Parathyroid adenoma (tissue), 2 donors: ENCODE data around the gene MAPKAPK3.
"Not testable (repeated sequence)": the region's sequence is repeated elsewhere in the genome, so short reads cannot be mapped to it uniquely, and the experiment has no call there.

ENCODE experiments used
- H2AFZ ChIP-seq: fragments of 300-600 bp; sonication (generic); one replicate; pipeline ENCODE4 v1.7.0; 2017; ENCODE audit warnings: antibody characterized with exemption, mild to moderate bottlenecking
- H3K27ac ChIP-seq: fragments of 300-600 bp; sonication (generic); one replicate; pipeline ENCODE4 v1.7.0; 2017
- H3K27me3 ChIP-seq: fragments of 300-600 bp; sonication (generic); one replicate; pipeline ENCODE4 v1.7.0; 2017; ENCODE audit warnings: low read length; ENCODE audit not compliant: control insufficient read depth, insufficient read depth
- H3K36me3 ChIP-seq: fragments of 300-600 bp; sonication (generic); one replicate; pipeline ENCODE4 v1.7.0; 2017; ENCODE audit warnings: low read length; ENCODE audit not compliant: control insufficient read depth, insufficient read depth
- H3K4me1 ChIP-seq: fragments of 300-600 bp; sonication (generic); one replicate; pipeline ENCODE4 v1.7.0; 2017; ENCODE audit warnings: control low read depth
- H3K4me2 ChIP-seq: fragments of 300-600 bp; sonication (generic); one replicate; pipeline ENCODE4 v1.7.0; 2017; ENCODE audit warnings: low read length
- H3K4me3 ChIP-seq: fragments of 300-600 bp; sonication (generic); one replicate; pipeline ENCODE4 v1.7.0; 2017; ENCODE audit warnings: low read depth, low read length
- H3K79me2 ChIP-seq: fragments of 300-600 bp; sonication (generic); one replicate; pipeline ENCODE4 v1.7.0; 2017; ENCODE audit warnings: control low read depth
- H3K9ac ChIP-seq: fragments of 300-600 bp; sonication (generic); one replicate; pipeline ENCODE4 v1.7.0; 2017; ENCODE audit warnings: mild to moderate bottlenecking
- H3K9me3 ChIP-seq: fragments of 300-600 bp; sonication (generic); one replicate; pipeline ENCODE4 v1.7.0; 2017; ENCODE audit warnings: low read length; ENCODE audit not compliant: control insufficient read depth
- TF ChIP-seq, protein P1 (sequence below): fragments of 300-600 bp; sonication (generic); IDR thresholded peaks from one replicate; pipeline ENCODE4 v1.7.0; 2017; ENCODE audit warnings: antibody characterized with exemption, mild to moderate bottlenecking
- donor health status: primary hyperparathyroidism.

Gene MAPKAPK3

DNA sequence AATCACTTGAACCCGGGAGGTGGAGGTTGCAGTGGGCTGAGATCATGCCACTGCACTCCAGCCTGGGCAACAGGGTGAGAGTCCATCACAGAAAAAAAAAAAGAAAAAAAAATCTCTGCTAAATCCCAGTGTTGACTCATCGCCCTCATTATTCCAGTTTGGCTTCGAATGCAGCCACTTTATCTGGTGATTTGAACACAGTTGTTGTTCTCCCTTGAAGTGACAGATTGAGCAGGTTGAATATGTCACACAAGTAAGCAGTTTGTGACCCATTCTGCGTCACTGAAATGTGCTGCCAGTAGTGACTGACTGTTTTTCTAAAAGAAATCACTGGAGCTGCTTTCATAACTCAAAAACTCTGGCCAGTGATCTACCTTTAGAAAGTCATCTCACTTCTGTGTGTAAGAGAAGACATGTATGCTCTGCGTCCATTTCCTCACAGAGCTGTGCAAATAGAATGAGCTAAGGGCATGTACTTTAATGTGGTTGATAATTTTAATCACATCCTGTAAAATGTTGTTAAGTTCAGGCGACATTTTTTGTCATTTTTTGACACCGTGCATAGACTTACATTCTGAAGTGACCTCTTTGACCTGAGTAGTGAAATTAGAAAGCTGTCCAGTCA lies 70.3 kb downstream of the MAPKAPK3 start:
- Histone ChIP-seq H3K9ac (no peak overlapping the region), H2AFZ (no peak overlapping the region), H3K4me3 (no peak overlapping the region), H3K4me1 (peaks cover 4% of the 10 kb centered on the region), H3K9me3 (no peaks in the 10 kb centered on the region), H3K27ac (no peak overlapping the region), H3K36me3 (no peaks in the 10 kb centered on the region), H3K4me2 (no peak overlapping the region), H3K79me2 (peaks cover 27% of the 10 kb centered on the region), H3K27me3 (no peaks in the 10 kb centered on the region)
- TF ChIP-seq, protein P1, sequence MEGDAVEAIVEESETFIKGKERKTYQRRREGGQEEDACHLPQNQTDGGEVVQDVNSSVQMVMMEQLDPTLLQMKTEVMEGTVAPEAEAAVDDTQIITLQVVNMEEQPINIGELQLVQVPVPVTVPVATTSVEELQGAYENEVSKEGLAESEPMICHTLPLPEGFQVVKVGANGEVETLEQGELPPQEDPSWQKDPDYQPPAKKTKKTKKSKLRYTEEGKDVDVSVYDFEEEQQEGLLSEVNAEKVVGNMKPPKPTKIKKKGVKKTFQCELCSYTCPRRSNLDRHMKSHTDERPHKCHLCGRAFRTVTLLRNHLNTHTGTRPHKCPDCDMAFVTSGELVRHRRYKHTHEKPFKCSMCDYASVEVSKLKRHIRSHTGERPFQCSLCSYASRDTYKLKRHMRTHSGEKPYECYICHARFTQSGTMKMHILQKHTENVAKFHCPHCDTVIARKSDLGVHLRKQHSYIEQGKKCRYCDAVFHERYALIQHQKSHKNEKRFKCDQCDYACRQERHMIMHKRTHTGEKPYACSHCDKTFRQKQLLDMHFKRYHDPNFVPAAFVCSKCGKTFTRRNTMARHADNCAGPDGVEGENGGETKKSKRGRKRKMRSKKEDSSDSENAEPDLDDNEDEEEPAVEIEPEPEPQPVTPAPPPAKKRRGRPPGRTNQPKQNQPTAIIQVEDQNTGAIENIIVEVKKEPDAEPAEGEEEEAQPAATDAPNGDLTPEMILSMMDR: no peak

DNA sequence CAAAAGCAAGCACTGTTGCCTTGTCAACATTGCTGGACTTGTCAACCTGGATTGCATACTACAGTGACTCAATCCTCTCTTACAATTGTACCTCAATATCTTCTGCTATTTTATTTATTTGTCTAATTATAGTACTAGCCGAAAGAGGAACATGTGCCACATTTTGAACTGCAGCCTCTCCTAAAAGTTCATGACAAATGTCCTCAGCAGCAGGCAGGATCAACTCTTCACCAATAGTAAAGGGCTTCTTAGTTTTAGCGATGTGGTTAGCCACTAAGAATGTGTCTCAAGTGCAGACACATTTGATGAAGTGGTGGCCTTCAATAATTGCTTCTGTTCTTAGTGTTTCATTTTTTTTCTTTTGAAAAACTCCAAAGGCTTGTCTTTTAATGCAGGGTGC lies 71.0 kb downstream of the MAPKAPK3 start:
- Histone ChIP-seq H2AFZ (no peak overlapping the region), H3K4me1 (peaks cover 4% of the 10 kb centered on the region), H3K9ac (no peak overlapping the region), H3K27ac (no peak overlapping the region), H3K36me3 (no peaks in the 10 kb centered on the region), H3K4me2 (no peak overlapping the region), H3K79me2 (peaks cover 24% of the 10 kb centered on the region), H3K27me3 (no peaks in the 10 kb centered on the region), H3K4me3 (no peak overlapping the region), H3K9me3 (no peaks in the 10 kb centered on the region)
- TF ChIP-seq, protein P1: no peak

DNA sequence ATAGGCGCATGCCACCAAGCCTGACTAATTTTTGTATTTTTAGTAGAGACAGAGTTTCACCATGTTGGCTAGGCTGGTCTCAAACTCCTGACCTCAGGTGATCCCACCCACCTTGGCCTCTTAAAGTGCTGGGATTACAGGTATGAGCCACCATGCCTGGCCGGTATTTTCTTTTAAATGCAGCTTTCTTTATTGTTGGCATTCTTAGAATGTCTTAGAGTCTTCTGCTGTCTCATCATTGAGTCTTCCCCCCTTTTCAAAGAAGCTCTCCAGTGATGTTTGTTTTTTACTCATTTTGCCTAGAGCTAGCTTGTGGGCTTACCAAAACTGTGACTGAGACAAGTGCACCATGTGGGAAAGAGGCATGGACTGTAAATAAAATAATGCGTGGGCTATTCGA lies 71.7 kb downstream of the MAPKAPK3 start:
- not testable (repeated sequence) for H3K27me3 ChIP-seq, H3K9me3 ChIP-seq, H3K4me1 ChIP-seq, H3K4me3 ChIP-seq, H2AFZ ChIP-seq, H3K9ac ChIP-seq, H3K4me2 ChIP-seq, H3K27ac ChIP-seq, H3K36me3 ChIP-seq
- peaks cover 20% of the 10 kb centered on the region for H3K79me2 ChIP-seq

DNA sequence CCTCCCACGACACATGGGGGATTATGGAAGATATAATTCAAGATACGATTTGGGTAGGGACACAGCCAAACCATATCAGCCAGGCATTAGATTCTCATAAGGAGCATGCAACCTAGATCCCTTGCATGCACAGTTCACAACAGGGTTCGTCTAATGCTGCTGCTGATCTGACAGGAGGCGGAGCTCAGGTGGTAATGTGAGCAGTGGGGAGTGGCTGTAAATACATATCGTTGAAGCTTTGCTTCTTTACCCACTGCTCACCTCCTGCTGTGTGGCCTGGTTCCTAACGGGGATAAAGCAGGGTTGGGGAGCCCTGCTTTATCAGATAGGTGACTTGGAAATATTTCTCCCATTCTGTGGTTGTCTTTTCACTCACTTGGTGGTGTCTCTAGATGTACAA lies 72.6 kb downstream of the MAPKAPK3 start:
- Histone ChIP-seq H3K4me3 (no peak overlapping the region), H3K27me3 (no peaks in the 10 kb centered on the region), H3K9me3 (no peaks in the 10 kb centered on the region), H3K9ac (no peak overlapping the region), H2AFZ (no peak overlapping the region), H3K4me1 (peaks cover 1% of the 10 kb centered on the region), H3K36me3 (no peaks in the 10 kb centered on the region), H3K27ac (no peak overlapping the region), H3K79me2 (peaks cover 18% of the 10 kb centered on the region), H3K4me2 (no peak overlapping the region)
- TF ChIP-seq, protein P1: no peak

DNA sequence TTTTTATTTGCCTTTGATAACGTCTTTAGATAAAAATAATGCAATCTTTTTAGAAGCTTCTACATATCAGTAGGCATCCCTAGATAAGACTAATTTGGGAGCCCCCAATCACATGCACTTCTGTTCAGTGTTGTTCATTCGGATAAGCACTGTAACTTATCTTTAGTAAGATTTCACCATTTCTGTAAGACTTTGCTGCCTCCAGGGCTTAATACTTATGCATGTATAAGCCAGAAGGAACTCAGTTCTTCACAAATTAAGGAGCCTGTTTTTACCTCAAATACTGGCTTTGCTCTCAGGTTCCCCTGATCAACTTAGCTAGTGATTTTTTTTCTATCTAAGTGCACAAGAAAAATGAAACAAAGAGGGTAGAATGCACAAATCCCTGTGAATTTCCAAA lies 78.1 kb downstream of the MAPKAPK3 start:
- Histone ChIP-seq H3K9ac (no peak overlapping the region), H3K27ac (no peak overlapping the region), H3K4me1 (no peaks in the 10 kb centered on the region), H3K4me3 (no peak overlapping the region), H2AFZ (no peak overlapping the region), H3K79me2 (peaks cover 17% of the 10 kb centered on the region), H3K9me3 (no peaks in the 10 kb centered on the region), H3K27me3 (no peaks in the 10 kb centered on the region), H3K4me2 (no peak overlapping the region), H3K36me3 (no peaks in the 10 kb centered on the region)
- TF ChIP-seq, protein P1: no peak
